Caco-2 (cell line): Measurements from ENCODE around the gene TMED3. TPM values are rescaled to one million over a fixed set of nuclear protein-coding genes. Genes with fewer than 3 reads are reported as not detected.

ENCODE experiments used
- BruUV-seq: library from RNA; stranded (reverse); fragments of 400-500 nt; replicated peaks from 2 replicates; lab custom pipeline; 2021; lab: Mats Ljungman, UMichigan
- CTCF ChIA-PET: fragments of 300-600 bp; sonication (Branson Sonifier 250); formaldehyde crosslinking; loops from one replicate; lab custom pipeline; 2022; ENCODE audit warnings: antibody characterized with exemption; lab: Charles Lee
- POLR2A ChIA-PET: fragments of 300-600 bp; sonication (Branson Sonifier 250); formaldehyde crosslinking; loops from one replicate; lab custom pipeline; 2022; ENCODE audit warnings: antibody characterized with exemption; lab: Charles Lee
- DNase-seq, 2 experiments: peaks; one replicate each; pipeline versions ENCODE4 v3.0.0 to v3.0.0-alpha.2; 2020 to 2022
- H3K27me3 ChIP-seq: replicated peaks from 2 replicates; pipeline ENCODE4 v1.6.0; 2011; ENCODE audit warnings: low read length; ENCODE audit not compliant: control insufficient read depth, insufficient read depth
- H3K36me3 ChIP-seq: 2 replicates; pipeline ENCODE4 v1.5.1; 2011; ENCODE audit warnings: low read length; ENCODE audit not compliant: control insufficient read depth, insufficient read depth
- H3K4me1 ChIP-seq: fragments of 250-450 bp; sonication (Bioruptor Pico); 2 replicates; pipeline ENCODE4 v1.5.1; 2020; ENCODE audit warnings: mild to moderate bottlenecking
- H3K4me3 ChIP-seq: 2 replicates; pipeline ENCODE4 v1.5.1; 2011; ENCODE audit warnings: low read depth, mild to moderate bottlenecking, control low read depth, low read length
- H3K9me3 ChIP-seq: fragments of 250-450 bp; sonication (Bioruptor Pico); 2 replicates; pipeline ENCODE4 v1.5.1; 2020; ENCODE audit warnings: mild to moderate bottlenecking, moderate library complexity
- H3K27ac Mint-ChIP-seq: one replicate; pipeline ENCODE4 v1.8.0; 2022; ENCODE audit warnings: mixed read lengths; ENCODE audit not compliant: unreplicated experiment
- H3K27me3 Mint-ChIP-seq: one replicate; pipeline ENCODE4 v1.8.0; 2022; ENCODE audit warnings: mixed read lengths; ENCODE audit not compliant: insufficient read depth, unreplicated experiment
- H3K36me3 Mint-ChIP-seq: one replicate; pipeline ENCODE4 v1.8.0; 2022; ENCODE audit warnings: mild to moderate bottlenecking, mixed read lengths; ENCODE audit not compliant: insufficient read depth, unreplicated experiment
- H3K4me1 Mint-ChIP-seq: one replicate; pipeline ENCODE4 v1.8.0; 2022; ENCODE audit warnings: low read depth, mixed read lengths; ENCODE audit not compliant: unreplicated experiment
- H3K4me3 Mint-ChIP-seq: one replicate; pipeline ENCODE4 v1.8.0; 2022; ENCODE audit warnings: mild to moderate bottlenecking, moderate library complexity, mixed read lengths; ENCODE audit not compliant: unreplicated experiment
- H3K9me3 Mint-ChIP-seq: one replicate; pipeline ENCODE4 v1.8.0; 2022; ENCODE audit warnings: mixed read lengths; ENCODE audit not compliant: unreplicated experiment
- CTCF ChIP-seq, 2 experiments: fragments of 200-600 bp in 1 of 2; IDR thresholded peaks; 1 replicate in 1 of 2; 2 replicates in 1 of 2; pipeline versions ENCODE4 v1.5.1 to v1.8.0; 2011 to 2022; ENCODE audit warnings: antibody characterized with exemption in 1 of 2, control low read depth in 1 of 2, inconsistent platforms in 1 of 2, low read depth in 1 of 2, low read length in 1 of 2, mild to moderate bottlenecking in 1 of 2, moderate library complexity in 1 of 2; ENCODE audit not compliant: insufficient read depth in 1 of 2, severe bottlenecking in 1 of 2, unreplicated experiment in 1 of 2
- intact Hi-C: fragments of 100-400 bp; cut with micrococcal nuclease; formaldehyde crosslinking; loops from one replicate; pipeline ENCODE4 v1.10.0; 2022; ENCODE audit not compliant: unreplicated experiment
- total RNA-seq: library from RNA; stranded (reverse); gene quantifications from 2 replicates; pipeline ENCODE4 v1.2.3, GENCODE V29; 2022

TMED3 gene
- total RNA-seq, 1 experiment from 2014 or later = 92.2 TPM

- peaks cover 3% of the 10 kb centered on the region; the same call in 1 of the 2 replicates for H3K4me1 ChIP-seq
- no peaks in the 10 kb centered on the region for H3K9me3 ChIP-seq
- no peak for DNase-seq
- H3K27me3 Mint-ChIP-seq = peaks cover 19% of the 10 kb centered on the region
- no peak overlapping the region for H3K27ac Mint-ChIP-seq
- POLR2A ChIA-PET = no interaction called here
- no peaks in the 10 kb centered on the region for H3K36me3 ChIP-seq
- no peak overlapping the region for H3K4me3 ChIP-seq
- no peak for TF ChIP-seq CTCF (IDR thresholded peaks at IDR 0.05; ENCODE audit: insufficient read depth in 1 of 2, low read depth in 1 of 2, low read length in 1 of 2, severe bottlenecking in 1 of 2, unreplicated experiment in 1 of 2)
- H3K27me3 ChIP-seq = no peaks in the 10 kb centered on the region; the same call in 1 of the 2 replicates
- H3K36me3 Mint-ChIP-seq = peaks cover 7% of the 10 kb centered on the region
- intact Hi-C loops = no loop called here
- CTCF ChIA-PET = no interaction called here
- H3K4me1 Mint-ChIP-seq = no peaks in the 10 kb centered on the region
- no peak overlapping the region for H3K4me3 Mint-ChIP-seq
- H3K9me3 Mint-ChIP-seq = no peaks in the 10 kb centered on the region
- BruUV-seq = no TSS peak
These were observed 3.7 kb upstream of the TMED3 start for GRCh38 chr15:79307251-79307650.

GRCh38 chr15:79308874-79309273 lies 2.0 kb upstream of the TMED3 start:
- BruUV-seq = no TSS peak
- Histone ChIP-seq H3K36me3 (no peaks in the 10 kb centered on the region), H3K27me3 (no peaks in the 10 kb centered on the region; the same call in 1 of the 2 replicates), H3K9me3 (no peaks in the 10 kb centered on the region), H3K4me1 (peaks cover 6% of the 10 kb centered on the region; the same call in 1 of the 2 replicates), H3K4me3 (no peak overlapping the region)
- DNase-seq = no peak
- Mint-ChIP-seq H3K27ac (no peak overlapping the region), H3K9me3 (no peaks in the 10 kb centered on the region), H3K27me3 (peaks cover 18% of the 10 kb centered on the region), H3K4me1 (peaks cover 1% of the 10 kb centered on the region), H3K36me3 (peaks cover 9% of the 10 kb centered on the region), H3K4me3 (no peak overlapping the region)
- ChIA-PET CTCF (no interaction called here), POLR2A (no interaction called here)
- no peak for TF ChIP-seq CTCF (IDR thresholded peaks at IDR 0.05; ENCODE audit: insufficient read depth in 1 of 2, low read depth in 1 of 2, low read length in 1 of 2, severe bottlenecking in 1 of 2, unreplicated experiment in 1 of 2)
- intact Hi-C loops = no loop called here

- Mint-ChIP-seq H3K4me3 (peak overlapping the region; percentile 90), H3K4me1 (peaks cover 6% of the 10 kb centered on the region), H3K9me3 (no peaks in the 10 kb centered on the region), H3K27me3 (peaks cover 7% of the 10 kb centered on the region), H3K36me3 (peaks cover 26% of the 10 kb centered on the region), H3K27ac (no peak overlapping the region)
- no TSS peak for BruUV-seq
- H3K4me3 ChIP-seq = peak overlapping the region; percentile 80
- TF ChIP-seq CTCF (IDR thresholded peaks at IDR 0.05; ENCODE audit: insufficient read depth in 1 of 2, low read depth in 1 of 2, low read length in 1 of 2, severe bottlenecking in 1 of 2, unreplicated experiment in 1 of 2) = no peak
- no peaks in the 10 kb centered on the region for H3K36me3 ChIP-seq
- H3K9me3 ChIP-seq = no peaks in the 10 kb centered on the region
- ChIA-PET CTCF (interaction anchor here (0.6 to 1.1 kb wide), 3 partner anchors 29 to 243 kb away, joined by 3 to 5 read pairs (median 4); no protein-coding TSS in a partner anchor), POLR2A (no interaction called here)
- H3K4me1 ChIP-seq = peaks cover 6% of the 10 kb centered on the region; the same call in 1 of the 2 replicates
- H3K27me3 ChIP-seq = no peaks in the 10 kb centered on the region; the same call in 1 of the 2 replicates
- DNase-seq = peak in 1 of 2 experiments; percentile 55
- intact Hi-C loops = no loop called here
These were observed 314 bp upstream of the TMED3 start for GRCh38 chr15:79310612-79310984.
